HG02763 (cell line): Measurements from ENCODE around the gene AMIGO2.

Experiments used
- ATAC-seq: cut with Tn5 transposase; IDR thresholded peaks from one replicate; pipeline ENCODE4 v1.9.1; 2021; ENCODE audit warnings: mild to moderate bottlenecking, moderate library complexity; ENCODE audit not compliant: unreplicated experiment

AMIGO2 gene

DNA sequence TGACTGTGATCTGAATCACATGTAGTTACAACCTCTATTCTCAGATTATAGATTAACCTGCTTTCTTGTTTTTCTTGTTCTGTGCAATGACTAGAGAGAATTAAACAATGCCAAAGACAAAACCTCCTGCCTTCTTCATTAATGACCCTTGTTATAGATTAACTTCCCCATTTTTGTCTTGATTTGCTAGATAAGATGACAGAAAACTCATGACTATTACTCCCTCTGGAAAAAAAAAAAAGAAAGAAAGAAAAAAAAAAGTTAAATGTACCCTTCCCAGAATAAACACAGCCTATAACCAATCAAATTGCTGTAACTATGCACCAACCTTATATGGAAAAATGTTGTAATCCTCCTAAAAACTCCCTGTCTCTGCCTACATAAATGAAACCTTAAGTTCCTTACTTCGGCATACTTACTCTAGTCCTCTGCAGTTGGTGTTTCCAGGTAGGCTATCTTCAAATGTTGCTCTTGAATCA lies 41.5 kb downstream of the AMIGO2 start:
- no peak for ATAC-seq

DNA sequence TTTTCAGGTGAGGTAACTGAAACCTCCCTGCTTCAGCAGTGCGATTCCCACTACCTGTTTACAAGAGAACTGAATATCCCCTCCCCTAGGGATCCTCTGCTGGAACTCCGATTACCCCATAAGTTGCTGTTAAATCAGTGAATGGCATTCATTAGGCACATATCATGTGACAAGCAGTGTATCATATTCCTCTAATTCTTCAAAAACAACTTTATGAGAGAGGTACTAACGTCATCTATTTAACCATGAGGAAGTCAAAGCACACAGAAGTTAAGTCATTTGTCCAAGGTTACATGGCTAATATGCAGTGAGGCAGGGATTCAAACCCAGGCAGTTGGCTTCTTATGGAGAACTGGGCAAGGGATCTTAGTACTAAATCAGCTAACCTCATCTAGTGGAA lies 44.3 kb downstream of the AMIGO2 start:
- no peak for ATAC-seq

- ATAC-seq, result no peak
These were observed 45.1 kb downstream of the AMIGO2 start for GRCh38 chr12:47034661-47035060.

- no peak for ATAC-seq
These were observed 45.8 kb downstream of the AMIGO2 start for GRCh38 chr12:47033789-47034555.

GRCh38 chr12:47033081-47033480 lies 46.7 kb downstream of the AMIGO2 start:
- no peak for ATAC-seq

DNA sequence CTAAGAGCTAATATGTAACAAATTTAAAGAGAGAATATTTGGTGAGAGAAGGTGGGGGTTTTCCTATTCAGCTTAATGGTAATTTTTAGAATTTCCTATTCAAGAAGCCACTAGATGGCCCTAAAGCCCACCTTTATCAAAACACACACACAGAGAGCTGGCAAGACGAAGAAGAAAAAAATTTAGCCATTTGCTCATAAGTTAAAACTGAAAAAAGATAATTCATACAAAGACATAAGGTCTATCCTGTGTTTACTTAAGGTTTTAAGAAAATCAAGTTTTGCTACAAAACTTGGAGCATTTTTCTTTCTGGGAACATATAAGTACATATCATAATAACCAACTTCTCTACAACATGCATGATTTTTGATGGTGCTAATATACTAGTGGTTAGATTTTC lies 47.1 kb downstream of the AMIGO2 start:
- no peak for ATAC-seq

DNA sequence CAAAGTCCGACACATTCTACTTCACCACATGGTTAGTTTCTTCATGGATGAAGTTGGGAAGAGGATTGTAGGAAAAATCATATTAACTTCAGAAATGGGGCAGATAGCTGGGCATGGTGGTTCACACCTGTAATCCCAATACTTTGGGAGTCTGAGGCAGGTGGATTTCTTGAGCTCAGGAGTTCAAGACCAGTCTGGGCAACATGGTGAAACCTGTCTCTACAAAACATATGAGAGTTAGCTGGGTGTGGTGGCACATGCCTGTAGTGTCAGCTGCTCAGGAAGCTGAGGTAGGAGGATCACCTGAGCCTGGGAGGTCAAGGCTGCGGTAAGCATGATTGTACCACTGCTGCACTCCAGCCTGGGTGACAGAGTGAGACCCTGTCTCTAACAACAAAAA lies 49.9 kb downstream of the AMIGO2 start:
- ATAC-seq, result no peak

DNA sequence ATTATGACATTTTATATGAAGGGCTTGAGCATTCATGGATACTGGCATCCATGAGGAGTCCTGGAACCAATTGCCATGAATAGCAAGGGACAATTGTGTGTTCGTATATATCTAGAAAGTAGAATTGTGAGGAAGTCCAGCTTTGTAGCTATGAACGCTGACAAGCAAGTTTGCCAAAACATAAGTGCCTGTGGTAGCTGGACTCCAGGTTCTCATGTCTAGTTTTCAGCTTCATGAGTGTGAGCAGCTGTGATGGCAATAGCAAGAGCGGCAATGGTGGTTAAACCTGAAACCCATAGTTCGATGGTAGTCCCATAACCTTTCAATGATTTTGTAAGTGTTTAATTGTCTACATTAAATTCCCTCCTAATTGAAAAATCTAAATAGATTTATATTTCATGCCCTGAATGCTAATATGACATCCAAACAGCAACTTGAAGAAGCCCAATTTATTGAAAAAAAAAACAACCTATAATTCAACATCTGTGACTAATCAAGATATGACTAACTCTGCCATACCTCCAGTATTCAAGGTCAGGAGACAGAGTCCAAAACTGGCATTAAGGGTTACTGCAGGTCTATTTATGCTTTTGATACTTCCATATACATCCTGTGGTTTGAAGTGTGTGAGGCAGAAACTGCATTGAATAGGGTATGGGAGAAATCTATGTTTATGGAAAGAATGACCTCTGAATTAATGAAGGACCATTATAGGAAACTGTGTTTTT lies 50.6 kb downstream of the AMIGO2 start:
- no peak for ATAC-seq

GRCh38 chr12:47028186-47028585 lies 51.6 kb downstream of the AMIGO2 start:
- ATAC-seq, result no peak
